GM19372 (cell line): Measurements from ENCODE around the gene ARMC9.
"Not testable (repeated sequence)": the region's sequence is repeated elsewhere in the genome, so short reads cannot be mapped to it uniquely, and the experiment has no call there.

ENCODE experiments used
- ATAC-seq: cut with Tn5 transposase; IDR thresholded peaks from one replicate; pipeline ENCODE4 v1.9.1; 2021; ENCODE audit warnings: mild to moderate bottlenecking, low read depth, moderate library complexity; ENCODE audit not compliant: unreplicated experiment

ARMC9 gene

DNA sequence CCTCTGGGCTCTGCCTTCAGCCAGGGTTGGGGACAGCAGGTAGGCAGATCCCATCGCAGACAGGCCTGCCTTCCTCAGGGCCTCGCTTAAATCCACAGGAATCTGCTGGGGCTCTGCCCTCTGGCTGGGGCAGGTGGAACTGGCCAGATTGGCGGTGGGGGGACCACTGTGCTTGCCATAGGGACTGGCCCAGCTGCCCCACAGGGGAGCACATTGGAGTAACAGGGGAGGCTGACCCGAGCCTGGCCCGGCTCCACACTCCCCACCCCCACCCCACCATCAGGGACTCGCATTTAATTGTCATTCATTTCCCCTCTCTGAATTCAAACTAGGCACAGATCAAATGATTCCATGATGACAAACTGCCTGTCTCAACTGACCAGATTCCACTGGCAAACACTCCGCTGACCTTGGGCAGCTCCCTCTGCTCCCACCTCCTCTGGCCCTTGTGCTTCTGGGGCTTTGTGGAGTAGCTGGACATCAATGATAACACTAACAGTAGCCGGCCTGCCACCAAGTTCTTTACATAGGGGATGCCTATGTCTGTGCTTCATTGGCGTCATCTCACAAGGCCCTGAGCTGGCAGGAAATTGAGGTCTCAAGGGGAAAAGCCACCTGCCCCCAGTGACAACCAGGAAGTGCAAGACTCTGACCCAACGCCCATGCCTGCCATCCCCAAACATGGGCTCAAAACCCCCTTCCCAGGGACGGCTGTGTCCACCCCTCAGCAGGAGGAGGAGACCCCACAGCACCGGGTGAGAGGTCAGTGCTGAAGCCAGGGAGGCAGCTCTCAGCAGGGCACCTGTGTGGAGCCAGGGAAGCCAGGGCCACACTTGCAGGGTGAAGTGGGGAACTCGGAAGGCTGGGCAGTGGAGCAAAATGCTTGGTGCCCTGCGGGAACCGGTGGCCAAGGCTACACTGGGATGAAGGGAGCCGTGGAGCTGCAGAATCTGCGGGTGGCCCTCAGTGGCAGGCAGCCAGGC, 195.0 kb downstream of the ARMC9 start:
- ATAC-seq, result no peak

DNA sequence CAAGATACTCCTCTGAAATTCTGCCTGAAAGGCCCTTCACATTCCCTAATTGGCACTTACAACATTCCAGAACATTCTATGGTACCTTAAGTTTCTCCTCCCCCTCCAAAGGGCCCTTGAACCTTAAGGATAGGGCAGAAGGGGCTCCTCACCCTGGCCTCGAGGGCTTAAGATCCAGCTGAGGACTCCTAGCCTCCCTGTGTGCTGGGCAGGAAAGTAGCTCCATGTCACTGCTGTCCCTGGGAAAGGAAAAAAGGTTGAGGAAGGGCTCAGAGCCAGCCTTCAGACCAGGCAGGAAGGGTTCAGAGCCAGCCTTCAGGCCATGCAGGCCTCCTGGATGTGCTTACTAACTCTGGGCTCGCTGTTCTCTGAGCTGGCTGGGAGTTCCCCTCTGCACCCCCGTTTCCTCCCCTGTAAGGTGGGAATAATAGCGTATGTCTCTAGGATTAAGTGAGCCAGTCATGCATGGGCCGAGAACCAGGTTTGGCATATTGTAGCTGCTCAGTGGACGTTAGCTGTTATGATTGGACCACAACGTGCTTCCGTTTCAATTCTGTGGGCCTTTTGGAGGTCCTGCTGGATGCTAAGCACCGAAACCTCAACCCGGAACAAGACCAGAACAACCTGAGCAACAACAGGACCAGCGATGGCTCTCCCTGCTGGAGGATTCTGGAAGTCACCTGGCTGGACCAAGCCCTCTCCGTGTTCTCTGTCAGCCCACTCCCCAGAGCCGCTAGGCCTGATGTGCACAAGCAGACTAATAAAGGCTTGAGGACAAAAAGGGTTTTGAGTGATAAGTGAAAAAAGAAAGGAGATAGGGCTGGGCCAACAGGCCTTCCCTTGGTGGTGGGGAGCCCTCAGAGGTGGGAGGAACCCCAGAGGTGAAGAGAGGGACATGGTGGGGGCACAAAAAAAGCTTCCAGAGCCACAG, 196.0 kb downstream of the ARMC9 start:
- ATAC-seq, result peak; percentile 40

- peak; percentile 30 for ATAC-seq
Observed at GRCh38 chr2:231395188-231396057, 197.0 kb downstream of the ARMC9 start, which contains the start of gene B3GNT7. Gene B3GNT7, plus strand, starts transcription at chr2:231395710. Its CDS starts 94 bp downstream, at chr2:231395804.

DNA sequence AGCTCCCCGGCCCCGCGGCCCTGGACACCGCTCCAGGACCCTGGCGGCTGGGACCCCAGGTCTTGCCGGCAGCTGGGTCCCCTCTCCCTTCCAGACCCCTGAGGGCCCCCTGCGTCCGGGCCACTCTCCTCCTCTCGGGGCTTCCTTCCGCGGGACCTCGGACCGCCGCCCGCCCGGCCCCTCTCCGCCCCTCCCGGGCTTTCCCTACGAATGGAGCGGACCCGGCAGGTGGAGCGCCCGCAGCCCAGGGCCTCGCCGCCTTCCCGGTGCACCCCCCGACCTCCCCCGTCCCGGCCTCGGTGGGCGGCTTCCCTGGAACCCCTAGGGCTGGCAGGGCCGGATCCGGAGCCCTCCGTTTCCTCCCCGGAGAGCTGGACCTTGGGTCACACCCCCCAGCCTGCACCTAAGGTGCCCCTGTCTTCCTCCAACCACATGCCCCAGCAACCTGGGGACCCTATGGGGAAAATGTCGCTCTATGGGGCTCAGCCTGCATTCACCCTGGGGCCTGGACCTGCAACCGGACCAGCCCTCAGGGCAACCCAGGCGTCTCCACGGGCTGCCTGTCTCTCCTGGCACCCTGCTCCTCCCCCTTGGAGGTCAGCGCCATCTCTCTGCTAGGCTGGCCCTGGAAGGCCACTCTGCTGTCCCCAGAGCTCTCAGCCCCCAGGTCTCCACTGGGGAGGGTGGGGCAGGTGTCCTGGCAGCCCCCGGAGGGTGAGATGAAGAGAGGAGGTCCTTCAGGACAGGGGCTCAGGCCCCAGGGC, 197.8 kb downstream of the ARMC9 start:
- no peak for ATAC-seq

DNA sequence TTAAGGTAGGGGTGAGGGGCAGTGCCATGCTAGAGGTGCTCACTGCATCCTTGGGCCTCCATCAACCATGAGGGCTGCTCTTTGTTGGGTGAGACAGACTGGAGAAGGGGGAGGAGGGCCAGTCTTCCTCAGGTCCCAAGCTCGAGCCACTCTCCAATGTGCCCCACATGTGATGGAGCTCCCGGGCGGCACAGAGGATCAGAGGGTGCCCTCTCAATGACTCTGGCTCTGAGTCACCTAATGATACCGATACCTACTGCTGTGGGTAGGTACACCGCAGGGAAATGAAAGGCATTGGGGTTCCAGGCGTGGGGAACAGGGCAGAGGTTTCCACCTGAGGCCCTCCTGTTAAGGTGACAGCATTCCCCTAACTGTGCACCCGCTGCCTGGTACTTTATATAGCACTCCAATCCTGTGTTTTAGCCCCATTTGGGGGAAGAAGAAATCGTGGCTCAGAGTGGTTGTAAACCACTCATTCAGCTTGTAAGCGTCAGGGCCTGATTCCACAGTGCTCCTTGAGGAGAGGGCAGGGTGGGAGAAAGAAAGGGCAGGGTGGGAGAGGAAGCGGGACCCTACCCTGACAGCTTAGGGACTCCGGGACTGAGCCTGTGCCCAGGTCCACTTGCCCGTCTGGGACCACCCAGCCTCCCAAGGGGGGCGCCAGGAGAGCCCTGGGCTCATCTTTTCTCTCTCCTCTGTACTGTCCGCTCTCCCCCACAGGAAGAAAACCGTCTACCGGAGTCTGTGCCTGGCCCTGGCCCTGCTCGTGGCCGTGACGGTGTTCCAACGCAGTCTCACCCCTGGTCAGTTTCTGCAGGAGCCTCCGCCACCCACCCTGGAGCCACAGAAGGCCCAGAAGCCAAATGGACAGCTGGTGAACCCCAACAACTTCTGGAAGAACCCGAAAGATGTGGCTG, 198.8 kb downstream of the ARMC9 start:
- ATAC-seq, result no peak

DNA sequence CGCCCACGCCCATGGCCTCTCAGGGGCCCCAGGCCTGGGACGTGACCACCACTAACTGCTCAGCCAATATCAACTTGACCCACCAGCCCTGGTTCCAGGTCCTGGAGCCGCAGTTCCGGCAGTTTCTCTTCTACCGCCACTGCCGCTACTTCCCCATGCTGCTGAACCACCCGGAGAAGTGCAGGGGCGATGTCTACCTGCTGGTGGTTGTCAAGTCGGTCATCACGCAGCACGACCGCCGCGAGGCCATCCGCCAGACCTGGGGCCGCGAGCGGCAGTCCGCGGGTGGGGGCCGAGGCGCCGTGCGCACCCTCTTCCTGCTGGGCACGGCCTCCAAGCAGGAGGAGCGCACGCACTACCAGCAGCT, 199.5 kb downstream of the ARMC9 start:
- no peak for ATAC-seq

GRCh38 chr2:231398585-231398984, 200.2 kb downstream of the ARMC9 start:
- no peak for ATAC-seq

DNA sequence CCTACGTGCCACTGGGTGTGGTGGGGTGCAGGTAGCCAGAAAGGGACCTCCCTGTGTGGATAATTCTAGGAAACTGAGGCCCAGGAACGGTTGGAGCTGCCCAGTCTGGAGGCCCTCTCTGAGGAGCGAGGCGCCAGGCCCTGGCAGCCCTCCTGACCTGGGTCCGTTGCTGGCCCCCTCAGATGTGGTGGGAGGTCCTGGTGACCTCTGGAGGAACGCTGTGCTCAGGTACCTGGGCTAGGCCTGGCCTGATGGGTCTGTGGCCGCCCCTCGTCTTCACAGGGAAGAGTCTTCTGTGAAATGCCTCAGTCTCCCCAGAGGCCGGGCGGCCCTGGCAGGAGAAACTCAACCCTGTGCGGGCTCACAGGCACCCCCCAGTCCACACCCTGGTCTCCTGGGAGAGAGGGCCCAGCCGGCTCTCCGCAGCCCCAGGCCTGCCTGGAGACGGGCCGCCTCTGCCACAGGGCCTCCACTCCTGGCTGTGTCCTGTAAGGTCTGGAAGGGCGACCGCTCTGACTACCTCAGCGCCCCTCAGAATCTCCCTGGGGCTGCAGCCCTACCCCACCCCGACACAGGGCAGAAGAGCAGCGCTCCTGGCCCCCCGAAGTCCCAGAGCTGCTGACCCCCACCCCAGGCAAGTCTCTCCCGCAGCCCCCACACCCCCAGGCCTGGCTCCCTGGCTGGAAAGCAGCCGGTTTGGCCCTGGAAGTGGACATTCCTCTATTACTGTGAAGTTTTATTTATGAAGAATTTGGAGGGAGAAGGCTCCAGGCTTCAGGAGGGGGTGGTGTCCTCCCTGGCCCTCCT, 200.8 kb downstream of the ARMC9 start:
- no peak for ATAC-seq

DNA sequence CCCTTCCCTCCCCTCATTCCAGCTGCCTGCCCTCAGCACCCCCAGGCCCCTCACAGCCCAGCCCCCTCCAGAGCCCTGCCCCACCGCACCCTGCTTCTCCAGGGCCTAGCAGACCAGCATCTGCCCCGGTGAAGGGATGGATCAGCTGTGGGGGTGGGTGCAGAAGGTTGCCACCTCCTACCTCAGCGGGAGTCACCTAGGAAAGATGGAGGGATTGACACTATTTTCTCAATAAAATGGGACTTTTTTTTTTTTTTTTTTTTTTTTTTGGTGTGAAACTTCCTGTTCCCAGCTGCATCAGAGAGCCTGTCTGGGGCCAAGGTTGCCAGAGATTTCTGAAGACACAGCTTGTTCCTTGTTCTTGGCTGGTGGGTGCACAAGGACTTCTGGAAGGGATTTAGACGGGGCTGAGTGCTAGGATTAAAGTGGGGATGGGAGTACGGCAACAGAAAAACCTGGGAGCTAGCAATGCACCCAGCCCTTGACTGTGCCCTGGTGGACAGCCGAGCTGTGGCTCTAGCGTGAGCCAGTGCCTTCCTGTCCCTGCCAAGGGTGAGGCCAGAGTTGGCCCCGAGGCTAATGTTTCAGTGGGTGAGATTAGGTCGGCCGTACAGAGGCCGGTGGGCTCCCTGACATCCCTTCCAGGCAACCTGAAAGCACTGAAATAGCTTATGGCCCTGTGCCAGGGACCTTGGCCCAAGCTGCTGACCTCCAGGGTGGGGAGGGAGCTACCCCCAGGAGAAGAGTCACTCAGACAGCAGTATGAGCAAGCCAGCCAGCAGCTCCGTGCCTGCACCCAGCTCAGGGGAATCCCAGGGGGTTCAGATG, 201.6 kb downstream of the ARMC9 start:
- ATAC-seq, result no peak

- not testable (repeated sequence) for ATAC-seq
Observed at GRCh38 chr2:231400681-231401080, 202.2 kb downstream of the ARMC9 start.

- ATAC-seq, result not testable (repeated sequence)
Observed at GRCh38 chr2:231401101-231401500, 202.7 kb downstream of the ARMC9 start.

DNA sequence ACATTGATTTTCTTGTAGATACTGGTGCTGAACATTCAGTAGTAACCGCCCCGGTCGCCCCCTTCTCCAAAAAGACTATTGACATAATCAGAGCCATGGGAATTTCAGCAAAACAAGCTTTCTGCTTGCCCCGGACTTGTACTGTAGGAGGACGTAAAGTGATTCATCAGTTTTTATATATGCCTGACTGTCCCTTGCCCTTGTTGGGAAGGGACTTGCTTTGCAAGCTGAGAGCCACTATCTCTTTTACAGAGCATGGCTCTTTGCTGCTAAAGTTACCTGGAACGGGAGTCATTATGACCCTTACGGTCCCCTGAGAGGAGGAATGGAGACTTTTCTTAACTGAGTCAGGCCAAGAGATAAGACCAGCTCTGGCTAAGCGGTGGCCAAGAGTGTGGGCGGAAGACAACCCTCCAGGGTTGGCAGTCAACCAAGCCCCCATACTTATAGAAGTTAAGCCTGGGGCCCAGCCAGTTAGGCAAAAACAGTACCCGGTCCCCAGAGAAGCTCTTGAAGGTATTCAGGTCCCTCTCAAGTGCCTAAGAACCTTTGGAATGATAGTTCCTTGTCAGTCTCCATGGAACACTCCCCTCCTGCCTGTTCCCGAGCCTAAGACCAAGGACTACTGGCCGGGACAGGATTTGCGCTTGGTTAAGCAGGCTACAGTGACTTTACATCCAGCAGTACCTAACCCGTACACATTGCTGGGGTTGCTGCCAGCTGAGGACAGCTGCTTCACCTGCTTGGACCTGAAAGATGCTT, 205.2 kb downstream of the ARMC9 start:
- not testable (repeated sequence) for ATAC-seq

DNA sequence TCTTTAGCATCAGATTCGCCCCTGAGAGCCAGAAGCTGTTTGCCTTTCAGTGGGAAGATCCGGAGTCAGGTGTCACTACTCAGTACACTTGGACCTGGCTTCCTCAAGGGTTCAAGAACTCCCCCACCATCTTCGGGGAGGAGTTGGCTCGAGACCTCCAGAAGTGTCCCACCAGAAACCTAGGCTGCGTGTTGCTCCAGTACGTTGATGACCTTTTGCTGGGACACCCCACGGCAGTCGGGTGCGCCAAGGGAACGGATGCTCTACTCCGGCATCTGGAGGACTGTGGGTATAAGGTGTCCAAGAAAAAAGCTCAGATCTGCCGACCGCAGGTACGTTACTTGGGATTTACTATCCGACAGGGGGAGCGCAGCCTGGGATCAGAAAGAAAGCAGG, 205.8 kb downstream of the ARMC9 start:
- not testable (repeated sequence) for ATAC-seq

- not testable (repeated sequence) for ATAC-seq
Observed at GRCh38 chr2:231405601-231406367, 207.4 kb downstream of the ARMC9 start.

- not testable (repeated sequence) for ATAC-seq
Observed at GRCh38 chr2:231407686-231408085, 209.3 kb downstream of the ARMC9 start.
